ENCODE measurements around the gene WDR36. TPM values are rescaled to one million over a fixed set of nuclear protein-coding genes. Genes with fewer than 3 reads are reported as not detected.

WDR36 gene
- polyA plus RNA-seq, 1 of the 3 experiments (the other 2 are of a cell fraction), result 6.7 TPM

- no peaks in the 10 kb centered on the region for H3K4me1 ChIP-seq (ENCODE audit: control insufficient read depth in 1 of 2, insufficient read depth in 2 of 2, low read depth in 1 of 2, low read length in 1 of 2)
- H4K20me1 ChIP-seq (ENCODE audit: insufficient read depth), result no peaks in the 10 kb centered on the region
- no peaks in the 10 kb centered on the region for H3F3A ChIP-seq (replicated peaks; ENCODE audit: insufficient read depth)
- peaks cover 66 to 94% of the 10 kb centered on the region in 2 experiments for H3K36me3 ChIP-seq (replicated peaks in 1 of 2; ENCODE audit: control insufficient read depth in 1 of 2, insufficient read depth in 2 of 2, low read length in 1 of 2)
- ChIA-PET POLR2A (no interaction called here), CTCF (no interaction called here)
- TF ChIP-seq YY1 (IDR thresholded peaks at IDR 0.05; ENCODE audit: low read depth), result no peak
- TF ChIP-seq NFIC (IDR thresholded peaks at IDR 0.05; ENCODE audit: borderline replicate concordance), result no peak
- no peak for TF ChIP-seq SIN3A (IDR thresholded peaks at IDR 0.05; ENCODE audit: borderline replicate concordance, low read depth, low read length)
- TF ChIP-seq TCF12 (IDR thresholded peaks at IDR 0.05), result no peak
- TF ChIP-seq EP300 (IDR thresholded peaks at IDR 0.05; ENCODE audit: borderline replicate concordance in 1 of 2, low read depth in 1 of 2, low read length in 1 of 2), result no peak
- TF ChIP-seq RFX5 (IDR thresholded peaks at IDR 0.05; ENCODE audit: low read length), result no peak
- TF ChIP-seq USF1 (IDR thresholded peaks at IDR 0.05; ENCODE audit: borderline replicate concordance, low read depth), result no peak
- TF ChIP-seq MEF2A (IDR thresholded peaks at IDR 0.05; ENCODE audit: borderline replicate concordance, low read depth), result no peak
- TF ChIP-seq TEAD4 (IDR thresholded peaks at IDR 0.05; ENCODE audit: borderline replicate concordance, insufficient read depth), result no peak
- TF ChIP-seq RCOR1 (IDR thresholded peaks at IDR 0.05; ENCODE audit: low read length), result no peak
- TF ChIP-seq RXRA (IDR thresholded peaks at IDR 0.05; ENCODE audit: borderline replicate concordance, low read depth), result no peak
- TF ChIP-seq SMC3 (IDR thresholded peaks at IDR 0.05; ENCODE audit: low read depth, low read length), result no peak
- no peak for TF ChIP-seq EZH2phosphoT487 (IDR thresholded peaks at IDR 0.05; ENCODE audit: borderline replicate concordance, low read depth)
- no peak for TF ChIP-seq CHD2 (IDR thresholded peaks at IDR 0.05; ENCODE audit: low read length, partially characterized antibody)
- TF ChIP-seq ZBTB33 (IDR thresholded peaks at IDR 0.05; ENCODE audit: borderline replicate concordance, low read depth), result no peak
- no peak for TF ChIP-seq FOXM1 (IDR thresholded peaks at IDR 0.05; ENCODE audit: low read depth)
- no peak for TF ChIP-seq REST (IDR thresholded peaks at IDR 0.05; ENCODE audit: low read depth, low read length)
- TF ChIP-seq MAX (IDR thresholded peaks at IDR 0.05; ENCODE audit: low read depth), result no peak
- no peaks in the 10 kb centered on the region for H3K79me2 ChIP-seq (ENCODE audit: insufficient read depth)
- H3K27me3 ChIP-seq (ENCODE audit: insufficient read depth), result no peaks in the 10 kb centered on the region
- no peak overlapping the region for H3K4me3 ChIP-seq (ENCODE audit: low read depth in 2 of 2, low read length in 1 of 2)
- H3K27ac ChIP-seq (ENCODE audit: low read depth in 2 of 2, low read length in 1 of 2), result no peak overlapping the region
- no peaks in the 10 kb centered on the region; the same call in 1 of the 2 replicates for H3K9me2 ChIP-seq
- H3K4me2 ChIP-seq, result no peak overlapping the region
- no peaks in the 10 kb centered on the region for H3K9me3 ChIP-seq
- no peak for DNase-seq
- H3K9ac ChIP-seq, result no peak overlapping the region
- WGBS (ENCODE audit: low lambda C conversion rate), result 95% methylated on average over 3 of the region's 3 CpGs
- H2AFZ ChIP-seq (ENCODE audit: low read depth), result no peak overlapping the region
Observed at GRCh38 chr5:111113678-111114077, 21.5 kb downstream of the WDR36 start.

Measured in SK-N-SH (cell line).